ENCODE measurements around the gene PRKCH.
"Not testable (repeated sequence)": the region's sequence is repeated elsewhere in the genome, so short reads cannot be mapped to it uniquely, and the experiment has no call there.

The PRKCH gene

GRCh38 chr14:61515436-61516117, 194.2 kb downstream of the PRKCH start:
- no peak for DNase-seq (ENCODE audit: low spot score)

DNA sequence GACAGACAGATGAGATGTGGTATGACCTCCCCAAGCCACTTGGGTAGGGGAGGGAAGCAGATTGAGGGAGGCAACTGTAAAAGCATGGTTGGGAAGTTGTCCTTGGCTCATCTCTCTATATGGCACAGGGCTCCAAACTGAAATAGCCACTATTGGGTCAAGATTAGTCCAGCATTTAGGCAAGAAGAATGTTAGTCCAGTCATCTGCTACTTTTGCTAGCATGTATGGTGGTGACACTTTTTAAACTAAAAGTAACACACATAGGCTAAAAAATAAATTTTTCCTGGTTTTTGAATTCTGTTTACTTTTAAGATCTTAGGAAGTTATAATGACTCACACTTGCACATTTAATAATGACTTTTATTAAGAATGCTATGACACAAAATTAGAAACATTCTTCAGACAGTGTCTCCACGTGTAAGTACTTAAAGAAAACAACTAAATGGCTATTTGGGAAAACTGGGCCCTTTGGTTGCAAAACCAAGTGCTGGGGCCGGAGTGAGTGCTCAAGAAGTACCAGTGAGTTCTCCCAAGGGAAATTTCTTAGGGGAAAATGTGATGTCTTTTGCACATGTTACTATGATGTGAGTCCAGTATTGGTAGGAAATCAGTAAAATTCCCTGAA, 194.9 kb downstream of the PRKCH start:
- peak; percentile 5 for DNase-seq (ENCODE audit: low spot score)

DNA sequence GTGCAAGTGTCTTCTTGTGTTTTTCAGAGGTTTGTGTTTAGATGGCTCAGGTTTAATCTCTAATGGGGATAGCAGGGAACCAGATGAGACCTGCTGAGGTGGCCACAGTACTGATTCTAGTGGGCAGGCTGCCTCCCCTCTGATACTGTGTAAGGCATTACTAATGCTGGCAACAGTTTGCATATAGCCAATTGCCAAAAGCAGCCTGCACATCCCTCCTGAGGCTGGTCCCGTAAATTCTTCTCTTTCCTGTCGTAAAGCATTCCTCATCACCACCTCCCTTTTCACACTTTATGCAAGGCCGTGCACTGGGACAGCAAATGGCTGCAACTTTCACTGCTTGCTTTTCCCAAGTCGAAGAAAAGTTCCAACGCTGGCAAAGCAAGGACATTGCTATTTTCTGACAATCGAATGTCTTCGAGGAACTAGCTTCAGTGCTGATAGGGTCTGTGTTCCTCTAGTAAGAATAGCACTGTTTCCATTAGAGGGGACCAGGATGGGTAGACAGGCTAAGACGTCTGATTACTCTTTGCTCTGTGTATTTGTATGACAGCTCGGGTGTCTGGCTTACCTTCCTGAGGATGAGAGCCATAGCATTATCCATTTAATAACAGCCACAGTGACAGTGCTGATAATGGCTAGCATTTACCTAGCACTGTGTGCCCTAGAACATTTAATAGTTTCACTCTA, 195.7 kb downstream of the PRKCH start:
- peak; percentile 47 for DNase-seq (ENCODE audit: low spot score)

DNA sequence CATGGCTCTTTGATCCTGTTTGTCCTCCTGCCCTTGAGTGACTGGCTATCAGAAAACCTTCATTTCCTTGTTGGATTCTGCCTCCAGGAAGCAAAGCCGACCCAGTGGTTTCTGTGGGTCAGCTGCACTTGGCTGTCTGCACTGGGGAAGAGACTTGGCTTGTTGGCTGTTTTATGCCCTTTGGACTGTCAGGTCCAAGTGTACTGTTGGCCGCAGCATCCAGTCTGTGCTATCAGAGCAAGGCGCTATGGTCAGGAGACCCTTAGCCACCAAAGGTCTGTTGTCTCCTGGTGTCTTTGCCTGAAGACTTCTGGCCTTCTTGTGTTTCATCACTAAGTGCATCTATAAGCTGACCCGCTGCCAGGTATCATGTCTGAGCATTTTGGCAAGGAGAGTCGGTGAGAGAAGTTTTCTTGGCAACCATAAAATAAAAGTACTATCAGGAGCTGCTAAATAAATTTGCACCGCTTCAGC, 196.6 kb downstream of the PRKCH start:
- no peak for DNase-seq (ENCODE audit: low spot score)

DNA sequence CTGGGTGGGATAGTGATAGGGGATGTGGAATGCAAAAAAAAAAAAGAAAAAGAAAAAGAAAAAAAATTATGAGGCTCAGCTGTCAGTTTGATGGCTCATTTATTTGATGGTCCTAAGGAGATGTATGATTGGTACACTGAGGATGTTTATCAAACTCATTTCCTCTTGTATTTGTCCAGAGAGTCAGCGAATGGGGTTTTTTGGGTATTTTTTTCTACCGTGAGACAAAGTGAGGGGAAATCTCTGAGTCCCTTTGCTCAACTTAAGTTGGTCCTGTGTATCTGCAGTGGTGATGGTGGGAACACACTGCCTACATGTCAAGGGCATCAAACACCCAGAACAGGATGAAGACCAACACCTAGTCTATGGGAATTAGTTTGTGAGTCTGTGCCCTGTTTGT, 197.0 kb downstream of the PRKCH start:
- no peak for DNase-seq (ENCODE audit: low spot score)

DNA sequence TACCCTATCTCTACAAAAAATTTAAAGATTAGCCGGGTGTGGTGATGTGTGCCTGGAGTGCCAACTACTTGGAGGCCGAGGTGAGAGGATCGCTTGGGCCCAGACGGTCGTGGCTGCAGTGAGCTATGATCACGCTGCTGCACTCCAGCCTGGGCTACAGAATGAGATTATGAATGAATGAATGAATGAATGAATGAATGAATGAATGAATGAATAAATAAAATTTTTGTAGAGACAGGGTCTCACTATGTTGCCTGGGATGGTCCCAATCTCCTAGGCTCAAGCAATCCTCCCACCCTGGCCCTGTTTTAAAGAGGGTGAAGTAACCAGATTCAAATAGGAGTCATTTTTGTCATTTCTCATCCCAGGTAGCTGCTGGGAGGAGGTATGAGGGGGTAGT, 197.7 kb downstream of the PRKCH start:
- DNase-seq (ENCODE audit: low spot score) = no peak

- DNase-seq (ENCODE audit: low spot score) = no peak
Measured at GRCh38 chr14:61519735-61520134, 198.4 kb downstream of the PRKCH start.

DNA sequence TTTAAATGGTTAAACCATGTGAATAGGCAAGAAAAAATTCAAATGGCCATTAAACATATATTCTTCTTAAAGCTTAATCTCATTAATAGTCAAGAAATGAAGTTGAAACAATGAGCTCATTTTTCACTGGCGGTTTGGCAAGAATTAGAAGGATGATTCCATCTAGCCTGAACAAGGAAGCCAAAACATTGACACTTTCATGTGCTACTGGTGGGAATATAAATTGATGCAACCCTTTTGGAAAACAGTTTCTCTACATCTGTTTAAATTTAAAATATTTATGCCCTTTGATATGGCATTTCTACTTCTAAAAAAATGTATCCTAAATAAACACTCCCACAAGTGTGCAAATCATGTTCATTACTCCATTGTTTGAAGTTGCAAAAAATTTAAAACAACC, 199.2 kb downstream of the PRKCH start:
- DNase-seq (ENCODE audit: low spot score) = no peak

- DNase-seq (ENCODE audit: low spot score) = no peak
Measured at GRCh38 chr14:61521773-61522172, 200.4 kb downstream of the PRKCH start.

GRCh38 chr14:61523751-61524150, 202.4 kb downstream of the PRKCH start:
- no peak for DNase-seq (ENCODE audit: low spot score)

DNA sequence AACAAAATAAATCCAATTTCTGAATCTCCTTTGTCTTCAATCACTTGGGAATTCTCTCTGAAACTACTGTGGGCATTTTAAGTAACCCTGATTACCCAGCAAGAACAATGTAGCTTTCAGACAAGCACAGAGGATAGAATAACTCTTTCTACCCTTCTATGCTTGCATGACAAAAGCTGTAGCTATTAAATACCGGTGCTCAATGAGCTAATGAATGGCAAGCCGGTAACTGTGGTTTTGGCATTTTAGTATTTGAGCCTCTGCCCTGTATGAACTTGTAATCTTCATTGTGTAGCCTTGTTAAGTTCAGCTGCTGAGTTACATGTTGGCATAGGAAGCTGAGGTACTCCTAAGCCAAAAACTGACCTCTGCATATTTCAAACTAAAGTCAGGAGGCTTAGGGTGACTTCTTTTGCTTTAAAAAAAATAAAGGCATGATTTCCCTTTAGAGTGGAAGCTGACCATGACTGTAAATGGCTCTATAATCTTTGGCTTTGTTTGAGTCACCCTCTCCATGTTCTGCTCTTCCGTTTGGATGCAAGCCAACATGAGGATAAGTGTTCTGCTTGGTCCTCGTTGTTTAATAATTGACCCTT, 202.9 kb downstream of the PRKCH start:
- DNase-seq (ENCODE audit: low spot score) = no peak

GRCh38 chr14:61524936-61525292, 203.5 kb downstream of the PRKCH start:
- no peak for DNase-seq (ENCODE audit: low spot score)

DNA sequence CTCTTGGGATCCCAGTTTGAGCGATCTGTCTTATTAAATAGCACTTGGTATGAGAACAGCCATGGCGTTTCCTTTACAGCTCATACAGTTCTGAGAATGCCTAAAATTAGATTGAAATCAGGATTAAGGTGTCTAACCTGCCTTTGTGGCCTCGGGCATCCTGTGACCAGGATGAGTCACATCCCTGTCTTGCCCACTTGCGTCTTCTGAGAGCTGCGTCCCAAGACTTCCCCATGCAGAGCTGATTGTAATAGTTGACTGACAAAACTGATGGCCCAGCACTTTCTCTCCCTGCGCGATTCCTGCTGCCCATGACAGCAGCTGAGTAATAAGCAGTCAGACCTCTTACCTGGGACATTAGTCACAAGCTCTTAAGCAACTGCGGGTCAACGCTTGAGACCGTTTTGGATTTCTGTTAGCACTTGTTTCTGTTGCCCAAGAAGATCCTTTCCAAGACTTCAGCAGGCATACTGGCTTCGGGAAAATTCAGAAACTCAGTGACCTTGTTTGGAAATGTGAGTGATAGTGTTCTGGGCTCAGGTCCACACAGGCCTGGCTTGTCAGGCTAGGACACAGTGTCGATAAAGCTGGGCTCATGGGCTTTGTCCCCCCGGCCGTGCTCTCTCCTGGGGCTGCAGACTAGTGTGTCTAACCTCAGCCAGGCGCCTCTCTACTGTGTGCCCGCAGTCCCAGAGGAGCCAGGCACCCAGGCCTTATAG, 204.1 kb downstream of the PRKCH start:
- no peak for DNase-seq (ENCODE audit: low spot score)

- DNase-seq (ENCODE audit: low spot score) = no peak
Measured at GRCh38 chr14:61526405-61527312, 205.3 kb downstream of the PRKCH start.

- no peak for DNase-seq (ENCODE audit: low spot score)
Measured at GRCh38 chr14:61527325-61528100, 206.1 kb downstream of the PRKCH start.

DNA sequence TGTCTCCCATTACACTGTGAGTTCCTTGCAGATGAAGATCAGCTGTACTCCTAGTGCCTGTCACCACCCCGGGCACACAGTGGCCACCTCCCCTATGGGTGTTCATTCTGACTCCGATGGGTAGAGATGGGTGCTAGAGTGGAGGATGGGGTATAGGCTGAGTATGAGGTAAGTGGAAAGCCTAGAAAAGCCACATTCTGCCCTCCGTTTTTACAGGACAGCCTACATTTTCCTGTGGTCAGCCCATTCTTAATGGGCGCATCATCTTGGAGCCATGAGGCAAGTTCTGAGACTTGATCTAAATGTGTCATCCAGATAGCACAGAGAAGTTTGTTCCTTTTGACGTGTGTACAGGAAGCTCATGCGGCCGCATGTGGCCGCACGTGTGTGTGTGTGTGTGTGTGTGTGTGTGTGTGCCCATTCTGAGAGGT, 207.2 kb downstream of the PRKCH start:
- DNase-seq (ENCODE audit: low spot score) = peak; percentile 70

DNA sequence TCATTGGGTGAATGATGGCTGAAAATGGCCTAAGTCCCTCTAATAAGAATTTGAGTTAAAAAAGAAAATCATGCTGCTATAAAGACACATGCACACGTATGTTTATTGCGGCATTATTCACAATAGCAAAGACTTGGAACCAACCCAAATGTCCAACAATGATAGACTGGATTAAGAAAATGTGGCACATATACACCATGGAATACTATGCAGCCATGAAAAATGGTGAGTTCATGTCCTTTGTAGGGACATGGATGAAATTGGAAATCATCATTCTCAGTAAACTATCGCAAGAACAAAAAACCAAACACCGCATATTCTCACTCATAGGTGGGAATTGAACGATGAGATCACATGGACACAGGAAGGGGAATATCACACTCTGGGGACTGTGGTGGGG, 208.0 kb downstream of the PRKCH start:
- DNase-seq (ENCODE audit: low spot score) = not testable (repeated sequence)

- no peak for DNase-seq (ENCODE audit: low spot score)
Measured at GRCh38 chr14:61530296-61530695, 208.9 kb downstream of the PRKCH start.

- no peak for DNase-seq (ENCODE audit: low spot score)
Measured at GRCh38 chr14:61530896-61531295, 209.5 kb downstream of the PRKCH start.

DNA sequence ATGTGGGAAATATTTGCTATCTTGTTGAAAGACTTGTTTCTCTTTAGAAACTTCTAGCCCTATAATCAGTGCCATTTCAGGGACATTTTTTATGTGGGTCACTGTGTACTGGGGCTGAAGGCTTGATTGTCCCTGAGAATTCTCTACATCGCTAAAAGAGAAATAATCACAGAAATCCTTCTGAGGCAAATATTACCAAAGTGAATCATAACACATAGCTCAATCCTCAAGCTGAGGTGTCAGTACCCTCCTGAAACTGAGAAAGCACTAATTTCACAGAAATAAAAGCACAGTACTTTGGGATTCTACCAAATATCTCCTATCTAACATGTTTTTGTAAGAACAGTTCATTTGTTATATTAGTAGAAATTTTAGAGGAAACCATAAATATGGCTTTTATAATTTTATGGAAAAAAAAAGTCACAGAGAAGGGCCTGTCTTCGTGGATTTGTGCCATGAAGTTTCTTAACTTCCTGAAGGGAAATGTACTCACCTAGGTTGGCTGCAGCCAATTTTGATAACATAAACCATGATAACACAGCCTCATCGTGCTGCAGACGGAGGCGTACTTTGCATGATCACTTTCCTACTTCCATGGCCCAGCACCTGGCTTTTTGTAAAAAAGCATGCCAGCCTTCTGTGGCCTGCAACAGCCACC, 210.2 kb downstream of the PRKCH start:
- no peak for DNase-seq (ENCODE audit: low spot score)

All from AG08395 (cell line).